Nephron (organoid): ENCODE results near the gene SKP1.

Experiments
- H3K27ac Mint-ChIP-seq, 3 experiments: 2 replicates each; pipeline ENCODE4 v1.8.0; 2020; ENCODE audit warnings: mixed read lengths in 3 of 3, mild to moderate bottlenecking in 2 of 3, moderate library complexity in 1 of 3
- H3K27me3 Mint-ChIP-seq: 2 replicates; pipeline ENCODE4 v1.8.0; 2021; ENCODE audit warnings: low read depth, mild to moderate bottlenecking, moderate library complexity, mixed read lengths
- H3K36me3 Mint-ChIP-seq: 2 replicates; pipeline ENCODE4 v1.8.0; 2020; ENCODE audit warnings: low read depth, mixed read lengths
- H3K4me1 Mint-ChIP-seq: 2 replicates; pipeline ENCODE4 v1.8.0; 2020; ENCODE audit warnings: mixed read lengths
- H3K4me3 Mint-ChIP-seq, 3 experiments: 2 replicates each; pipeline ENCODE4 v1.8.0; 2020; ENCODE audit warnings: mild to moderate bottlenecking in 3 of 3, mixed read lengths in 3 of 3, moderate library complexity in 2 of 3
- H3K9me3 Mint-ChIP-seq: 2 replicates; pipeline ENCODE4 v1.8.0; 2020; ENCODE audit warnings: mixed read lengths
- TF ChIP-seq, protein P1 (sequence below), 3 experiments: fragments of 200-600 bp; sonication (generic); IDR thresholded peaks; one replicate each; pipeline ENCODE4 v1.5.0; 2021; ENCODE audit warnings: antibody characterized with exemption in 3 of 3; ENCODE audit not compliant: unreplicated experiment in 3 of 3

The SKP1 gene

DNA sequence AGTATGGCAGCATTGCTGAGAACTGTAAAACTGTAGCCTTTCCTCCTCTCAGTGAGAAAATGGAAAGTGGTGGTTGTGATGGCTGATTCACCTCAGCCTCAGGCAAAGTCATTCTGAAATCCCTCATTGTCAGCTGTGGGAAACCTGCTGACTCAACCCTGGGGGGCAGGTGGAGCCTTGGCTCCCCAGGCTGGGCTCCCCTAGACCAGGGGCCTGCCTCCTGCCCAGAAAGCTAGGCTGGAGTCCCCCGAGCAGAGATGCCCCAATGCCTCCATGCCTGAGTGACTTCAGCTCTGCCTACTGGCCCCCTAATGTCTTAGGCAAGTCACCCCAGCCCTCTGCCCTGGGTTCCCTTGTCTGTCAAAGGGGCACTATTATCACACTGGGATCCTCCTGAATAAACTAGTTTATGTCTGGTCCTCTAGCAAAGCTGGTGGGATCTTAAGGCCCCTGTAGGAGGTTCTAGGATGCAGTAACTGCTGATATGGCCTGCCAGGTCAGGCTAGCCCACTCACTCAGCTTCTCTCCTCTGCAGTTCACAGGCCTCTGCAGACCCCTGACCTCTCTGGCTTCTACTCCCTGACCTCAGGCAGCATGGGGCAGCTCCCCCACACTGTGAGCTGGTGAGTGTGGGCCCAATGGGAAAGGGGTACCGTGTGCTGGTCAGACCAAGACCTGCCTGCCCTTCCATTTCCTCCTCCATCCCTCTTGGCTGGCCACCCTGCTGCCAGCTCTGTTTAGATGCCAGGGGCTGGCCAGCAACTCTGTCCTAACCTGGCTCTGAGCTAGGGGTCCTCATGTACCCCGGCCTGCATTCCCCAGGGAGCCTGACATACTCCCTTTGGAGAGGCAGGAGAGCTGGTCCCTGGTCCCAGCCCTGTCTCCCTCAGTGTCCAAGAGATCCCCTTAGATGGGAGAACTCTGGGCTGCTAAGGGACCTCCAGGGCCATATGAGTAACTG is 38.1 kb downstream of the SKP1 start:
- no peak overlapping the region for H3K27ac Mint-ChIP-seq
- H3K4me1 Mint-ChIP-seq = peaks cover 12% of the 10 kb centered on the region

DNA sequence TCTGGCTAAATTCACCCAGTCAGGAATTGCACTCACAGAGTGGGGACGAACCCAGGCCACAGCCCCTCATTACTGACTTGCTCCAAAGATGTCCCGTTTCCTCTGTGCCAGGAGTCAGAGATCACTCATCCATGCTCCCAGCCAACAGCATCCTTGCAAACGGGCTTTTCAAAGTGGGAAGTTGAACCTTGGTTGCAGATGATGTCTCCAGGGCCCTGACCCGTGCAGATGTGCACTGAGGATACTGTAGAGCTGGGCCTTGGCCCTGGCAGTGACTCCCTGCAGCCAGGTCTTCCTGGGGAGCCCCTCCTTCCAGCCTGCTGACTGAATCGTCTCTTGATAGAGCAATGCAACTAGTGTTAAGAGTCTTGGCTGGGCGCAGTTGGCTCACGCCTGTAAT is 40.0 kb downstream of the SKP1 start:
- TF ChIP-seq, protein P1, sequence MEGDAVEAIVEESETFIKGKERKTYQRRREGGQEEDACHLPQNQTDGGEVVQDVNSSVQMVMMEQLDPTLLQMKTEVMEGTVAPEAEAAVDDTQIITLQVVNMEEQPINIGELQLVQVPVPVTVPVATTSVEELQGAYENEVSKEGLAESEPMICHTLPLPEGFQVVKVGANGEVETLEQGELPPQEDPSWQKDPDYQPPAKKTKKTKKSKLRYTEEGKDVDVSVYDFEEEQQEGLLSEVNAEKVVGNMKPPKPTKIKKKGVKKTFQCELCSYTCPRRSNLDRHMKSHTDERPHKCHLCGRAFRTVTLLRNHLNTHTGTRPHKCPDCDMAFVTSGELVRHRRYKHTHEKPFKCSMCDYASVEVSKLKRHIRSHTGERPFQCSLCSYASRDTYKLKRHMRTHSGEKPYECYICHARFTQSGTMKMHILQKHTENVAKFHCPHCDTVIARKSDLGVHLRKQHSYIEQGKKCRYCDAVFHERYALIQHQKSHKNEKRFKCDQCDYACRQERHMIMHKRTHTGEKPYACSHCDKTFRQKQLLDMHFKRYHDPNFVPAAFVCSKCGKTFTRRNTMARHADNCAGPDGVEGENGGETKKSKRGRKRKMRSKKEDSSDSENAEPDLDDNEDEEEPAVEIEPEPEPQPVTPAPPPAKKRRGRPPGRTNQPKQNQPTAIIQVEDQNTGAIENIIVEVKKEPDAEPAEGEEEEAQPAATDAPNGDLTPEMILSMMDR (IDR thresholded peaks at IDR 0.05; ENCODE audit: unreplicated experiment in 3 of 3) = no peak
- Mint-ChIP-seq H3K9me3 (no peaks in the 10 kb centered on the region), H3K27ac (no peak overlapping the region), H3K36me3 (peaks cover 20% of the 10 kb centered on the region), H3K27me3 (no peaks in the 10 kb centered on the region), H3K4me1 (peaks cover 12% of the 10 kb centered on the region), H3K4me3 (no peak overlapping the region)

More for the DNA sequence above, 38.1 kb downstream of the SKP1 start:
- H3K4me3 Mint-ChIP-seq = no peak overlapping the region
- TF ChIP-seq, protein P1 (IDR thresholded peaks at IDR 0.05; ENCODE audit: unreplicated experiment in 3 of 3) = no peak
- H3K27me3 Mint-ChIP-seq = no peaks in the 10 kb centered on the region
- H3K36me3 Mint-ChIP-seq = peaks cover 21% of the 10 kb centered on the region
- no peaks in the 10 kb centered on the region for H3K9me3 Mint-ChIP-seq

- no peak overlapping the region for H3K4me3 Mint-ChIP-seq
- H3K9me3 Mint-ChIP-seq = no peaks in the 10 kb centered on the region
- peaks cover 8% of the 10 kb centered on the region for H3K4me1 Mint-ChIP-seq
- H3K27ac Mint-ChIP-seq = no peak overlapping the region
- H3K27me3 Mint-ChIP-seq = no peaks in the 10 kb centered on the region
- TF ChIP-seq, protein P1 (IDR thresholded peaks at IDR 0.05; ENCODE audit: unreplicated experiment in 3 of 3) = no peak
- H3K36me3 Mint-ChIP-seq = peaks cover 14% of the 10 kb centered on the region
Measured at GRCh38 chr5:134136221-134136631, 40.5 kb downstream of the SKP1 start.

GRCh38 chr5:134135091-134135655 is 41.6 kb downstream of the SKP1 start:
- TF ChIP-seq, protein P1 (IDR thresholded peaks at IDR 0.05; ENCODE audit: unreplicated experiment in 3 of 3) = no peak
- Mint-ChIP-seq H3K4me3 (no peak overlapping the region), H3K4me1 (peaks cover 4% of the 10 kb centered on the region), H3K9me3 (no peaks in the 10 kb centered on the region), H3K36me3 (peaks cover 19% of the 10 kb centered on the region), H3K27me3 (no peaks in the 10 kb centered on the region), H3K27ac (no peak overlapping the region)

- TF ChIP-seq, protein P1 (IDR thresholded peaks at IDR 0.05; ENCODE audit: unreplicated experiment in 3 of 3) = no peak
- Mint-ChIP-seq H3K27me3 (no peaks in the 10 kb centered on the region), H3K36me3 (peaks cover 19% of the 10 kb centered on the region), H3K27ac (no peak overlapping the region), H3K4me3 (no peak overlapping the region), H3K9me3 (no peaks in the 10 kb centered on the region), H3K4me1 (peaks cover 4% of the 10 kb centered on the region)
Measured at GRCh38 chr5:134133995-134134541, 42.7 kb downstream of the SKP1 start.
